COLO829 (cell line): ENCODE measurements around the gene SLC25A21.
"Not testable (repeated sequence)": the region's sequence is repeated elsewhere in the genome, so short reads cannot be mapped to it uniquely, and the experiment has no call there.

Experiments
- DNase-seq: peaks from one replicate; pipeline ENCODE4 v3.0.0; 2012; ENCODE audit warnings: low spot score

The SLC25A21 gene

DNA sequence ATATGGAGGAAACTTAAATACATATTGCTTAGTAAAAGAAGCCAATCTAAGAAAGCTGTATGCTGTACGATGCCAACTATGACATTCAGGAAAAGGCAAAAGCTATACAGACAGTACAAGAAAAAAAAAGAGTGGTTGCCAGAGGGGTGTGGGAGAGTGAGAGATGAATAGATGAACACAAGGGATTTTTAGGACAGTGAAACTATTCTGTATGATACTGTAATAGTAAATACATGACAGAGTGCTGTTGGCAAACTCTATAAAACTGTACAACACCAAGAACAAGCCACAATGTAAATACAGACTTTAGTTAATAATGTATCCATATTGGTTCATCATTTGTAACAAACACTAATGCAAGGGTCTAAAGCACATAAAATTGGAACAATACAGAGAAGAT lies 14.5 kb upstream of the SLC25A21 start:
- DNase-seq: no peak

DNA sequence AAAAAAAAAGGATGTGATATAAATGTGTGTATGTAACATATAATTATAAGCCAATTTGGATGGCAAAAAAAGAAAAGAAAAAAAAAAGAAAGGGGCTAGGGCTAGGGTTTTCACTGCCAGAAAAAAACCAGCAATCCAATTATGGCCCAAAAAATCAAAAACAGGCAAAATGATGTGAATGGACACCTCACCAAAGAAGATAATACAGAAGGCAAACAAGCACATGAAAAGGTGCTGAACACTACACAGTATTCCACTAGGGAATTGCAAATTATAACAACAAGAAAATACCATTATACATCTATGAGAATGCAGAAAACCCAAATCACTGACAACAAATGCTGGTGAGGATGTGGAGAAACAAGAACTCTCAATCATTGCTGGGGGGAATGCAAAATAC lies 13.3 kb upstream of the SLC25A21 start:
- no peak for DNase-seq

GRCh38 chr14:37184520-37184919 lies 12.1 kb upstream of the SLC25A21 start:
- not testable (repeated sequence) for DNase-seq

DNA sequence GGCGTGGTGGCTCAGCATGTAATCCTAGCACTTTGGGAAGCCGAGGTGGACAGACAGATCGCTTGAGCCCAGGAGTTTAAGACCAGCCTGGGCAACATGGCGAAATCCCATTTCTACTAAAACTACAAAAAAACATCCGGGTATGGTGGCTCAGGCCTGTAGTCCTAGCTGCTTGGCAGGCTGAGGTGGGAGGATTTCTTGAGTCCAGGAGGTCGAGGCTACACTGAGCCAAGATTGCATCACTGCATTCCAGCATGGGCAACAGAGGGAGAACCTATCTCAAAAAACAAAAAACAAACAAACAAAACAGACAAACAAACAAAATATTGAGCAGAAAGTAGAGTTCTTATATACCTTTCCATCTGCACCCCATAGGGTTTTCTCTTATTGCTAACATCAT lies 9.0 kb upstream of the SLC25A21 start:
- no peak for DNase-seq

DNA sequence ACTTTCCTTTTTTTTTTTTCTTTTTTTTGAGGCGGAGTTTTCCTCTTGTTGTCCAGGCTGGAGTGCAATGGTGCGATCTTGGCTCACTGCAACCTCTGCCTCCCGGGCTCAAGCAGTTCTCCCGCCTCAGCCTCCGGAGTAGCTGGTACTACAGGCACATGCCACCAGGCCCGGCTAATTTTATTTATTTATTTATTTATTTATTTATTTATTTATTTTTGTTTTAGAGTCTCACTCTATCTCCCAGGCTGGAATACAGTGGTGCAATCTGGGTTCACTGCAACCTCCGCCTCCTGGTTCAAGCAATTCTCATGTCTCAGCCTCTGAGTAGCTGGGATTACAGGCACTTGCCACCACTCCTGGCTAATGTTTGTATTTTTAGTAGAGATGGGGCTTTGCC lies 8.5 kb upstream of the SLC25A21 start:
- not testable (repeated sequence) for DNase-seq

DNA sequence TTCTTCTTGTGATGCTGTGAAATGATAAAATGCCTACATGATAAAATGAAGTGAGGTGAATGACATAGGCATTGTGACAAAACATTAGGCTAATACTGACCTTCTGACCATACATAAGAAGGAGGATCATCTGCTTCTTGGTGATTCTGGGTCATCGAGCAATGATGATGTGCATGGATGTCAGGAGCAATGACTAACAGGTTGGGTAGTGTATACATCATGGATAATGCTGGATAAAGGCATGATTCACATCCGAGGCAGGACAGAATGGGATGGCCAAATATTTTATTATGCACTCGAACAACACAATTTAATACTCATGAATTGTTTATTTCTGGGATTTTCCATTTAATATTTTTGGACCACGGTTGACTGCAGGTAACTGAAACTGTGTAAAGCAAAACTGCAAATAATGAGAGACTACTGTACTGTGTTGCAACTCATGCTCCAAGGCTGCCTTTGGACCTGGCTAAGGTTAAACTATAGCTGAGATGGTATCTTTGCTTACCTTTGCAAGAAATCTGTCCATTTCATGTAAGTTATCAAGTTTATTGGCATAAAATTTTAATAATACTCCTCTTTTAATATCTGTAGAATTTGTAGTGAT lies 7.6 kb upstream of the SLC25A21 start:
- DNase-seq: no peak

- DNase-seq: no peak
Observed at GRCh38 chr14:37172936-37173614, 669 bp upstream of the SLC25A21 start.

DNA sequence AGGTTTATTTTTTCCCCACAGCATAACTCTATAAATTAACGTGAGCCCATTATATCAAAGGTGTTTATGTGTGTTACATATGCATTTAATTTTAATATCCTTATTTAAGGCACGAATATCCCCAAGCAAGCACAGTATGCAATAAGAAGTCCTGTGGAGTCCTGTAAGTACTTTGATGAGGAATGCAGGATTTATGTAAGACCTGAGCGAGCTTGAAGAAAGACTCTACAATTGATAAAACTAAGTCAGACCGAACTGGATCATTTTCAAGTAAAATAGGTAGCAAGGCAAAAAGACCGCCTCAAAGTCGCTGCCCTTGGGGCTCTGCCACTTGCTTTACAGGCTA lies 755 bp downstream of the SLC25A21 start:
- DNase-seq: no peak

GRCh38 chr14:37170993-37171392 lies 1.4 kb downstream of the SLC25A21 start:
- DNase-seq: no peak

GRCh38 chr14:37170237-37170636 lies 2.2 kb downstream of the SLC25A21 start:
- no peak for DNase-seq

- DNase-seq: no peak
Observed at GRCh38 chr14:37168721-37169120, 3.7 kb downstream of the SLC25A21 start.

DNA sequence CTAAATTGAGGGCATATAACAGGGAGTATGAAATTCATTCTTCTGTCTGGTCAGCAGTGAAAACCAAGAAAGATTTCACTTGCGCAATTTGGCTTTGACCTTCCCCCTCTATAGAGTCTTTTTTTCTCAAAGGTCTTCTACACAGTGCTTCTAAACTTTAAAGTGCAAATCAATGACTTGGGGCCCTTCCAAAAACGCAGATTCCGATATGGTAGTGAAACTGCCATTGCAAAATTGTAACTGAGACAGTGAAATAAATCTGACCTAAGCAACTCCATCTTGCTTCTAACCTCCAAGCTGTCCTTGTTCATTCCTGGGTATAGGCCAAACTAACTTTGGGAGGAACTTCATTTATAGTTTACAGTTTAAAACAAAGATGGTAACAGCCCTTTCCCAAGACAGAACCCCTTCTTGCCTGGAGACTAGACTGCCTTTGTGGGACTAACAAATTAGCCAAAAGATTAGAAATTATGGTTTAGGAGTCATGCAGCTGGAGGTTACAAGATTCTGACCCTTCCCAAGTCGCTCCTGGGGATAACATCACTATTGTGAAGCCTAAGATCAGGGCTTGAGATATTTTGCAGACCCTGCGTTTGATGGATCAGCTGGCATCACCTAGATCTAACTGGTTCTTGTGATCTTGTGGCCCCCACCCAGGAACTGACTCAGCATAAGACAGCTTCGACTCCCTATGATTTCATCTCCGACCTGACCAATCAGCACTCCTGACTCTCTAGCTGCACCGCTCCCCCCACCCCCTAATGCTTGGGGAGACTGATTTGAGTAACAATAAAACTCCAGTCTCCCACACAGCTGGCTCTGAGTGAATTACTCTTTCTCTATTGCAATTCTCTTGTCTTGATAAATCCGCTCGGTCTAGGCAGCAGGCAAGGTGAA lies 5.0 kb downstream of the SLC25A21 start:
- no peak for DNase-seq

- no peak for DNase-seq
Observed at GRCh38 chr14:37165794-37166193, 6.6 kb downstream of the SLC25A21 start.

DNA sequence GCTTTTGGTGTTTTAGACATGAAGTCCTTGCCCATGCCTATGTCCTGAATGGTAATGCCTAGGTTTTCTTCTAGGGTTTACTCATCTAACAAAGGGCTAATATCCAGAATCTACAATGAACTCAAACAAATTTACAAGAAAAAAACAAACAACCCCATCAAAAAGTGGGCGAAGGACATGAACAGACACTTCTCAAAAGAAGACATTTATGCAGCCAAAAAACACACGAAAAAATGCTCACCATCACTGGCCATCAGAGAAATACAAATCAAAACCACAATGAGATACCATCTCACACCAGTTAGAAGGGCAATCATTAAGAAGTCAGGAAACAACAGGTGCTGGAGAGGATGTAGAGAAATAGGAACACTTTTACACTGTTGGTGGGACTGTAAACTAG lies 10.1 kb downstream of the SLC25A21 start:
- not testable (repeated sequence) for DNase-seq

- no peak for DNase-seq
Observed at GRCh38 chr14:37157987-37158386, 14.4 kb downstream of the SLC25A21 start.

DNA sequence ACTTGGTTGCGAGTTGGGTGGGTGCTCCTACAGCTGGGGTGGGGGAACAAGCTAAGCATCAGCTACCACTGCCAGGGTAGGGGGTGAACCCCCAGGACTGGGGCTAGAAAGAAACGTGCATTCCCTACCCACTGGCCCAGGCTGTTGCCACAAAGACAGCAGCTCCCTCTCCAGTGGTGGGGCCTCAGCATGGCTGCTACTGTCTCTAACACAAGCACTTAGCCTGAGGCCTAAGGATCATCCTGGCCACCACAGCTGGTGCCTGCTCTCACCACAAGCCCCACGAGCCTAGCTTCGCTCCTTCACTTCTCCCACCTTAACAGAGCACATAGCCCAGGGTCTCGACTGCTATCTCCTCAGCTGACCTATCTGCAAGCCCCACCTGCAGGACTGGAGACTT lies 18.9 kb downstream of the SLC25A21 start:
- DNase-seq: no peak

DNA sequence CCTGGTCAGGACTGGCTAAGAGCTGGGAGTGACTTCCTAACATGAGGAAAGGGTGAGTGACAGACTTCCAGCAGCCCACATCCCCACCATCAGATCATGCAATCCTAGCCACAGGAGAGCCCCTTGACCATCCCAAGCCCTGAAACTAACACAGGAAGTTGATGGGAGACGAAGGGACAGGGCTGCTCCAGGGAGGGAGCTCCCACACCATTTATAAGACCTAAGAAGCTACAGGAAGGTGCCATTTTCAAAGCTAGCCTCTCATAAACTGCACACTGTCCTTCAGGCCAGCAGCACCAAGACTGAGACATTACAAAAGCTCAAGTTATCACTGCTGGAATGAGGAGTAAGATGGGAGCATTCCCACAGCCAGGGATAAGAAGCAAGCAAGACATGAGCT lies 19.4 kb downstream of the SLC25A21 start:
- DNase-seq: no peak

DNA sequence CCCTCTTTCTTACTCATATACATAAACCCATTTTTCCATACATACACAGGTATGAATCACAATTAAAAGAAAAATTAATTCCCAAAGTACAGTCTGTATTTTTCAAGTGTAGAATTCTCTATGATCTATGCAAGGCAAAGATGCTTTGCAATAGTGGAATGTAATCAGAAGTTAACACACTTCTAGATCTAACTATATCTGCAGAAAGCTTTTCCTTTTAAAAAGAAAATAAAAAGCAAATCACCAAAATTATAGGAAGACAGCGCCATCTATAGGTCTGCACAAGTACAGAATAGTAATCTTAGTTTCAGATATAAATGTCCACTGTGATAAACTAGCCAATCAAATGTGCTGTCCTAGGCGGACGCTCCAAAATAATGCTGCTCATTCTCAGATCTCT lies 22.0 kb downstream of the SLC25A21 start:
- peak; percentile 30 for DNase-seq

DNA sequence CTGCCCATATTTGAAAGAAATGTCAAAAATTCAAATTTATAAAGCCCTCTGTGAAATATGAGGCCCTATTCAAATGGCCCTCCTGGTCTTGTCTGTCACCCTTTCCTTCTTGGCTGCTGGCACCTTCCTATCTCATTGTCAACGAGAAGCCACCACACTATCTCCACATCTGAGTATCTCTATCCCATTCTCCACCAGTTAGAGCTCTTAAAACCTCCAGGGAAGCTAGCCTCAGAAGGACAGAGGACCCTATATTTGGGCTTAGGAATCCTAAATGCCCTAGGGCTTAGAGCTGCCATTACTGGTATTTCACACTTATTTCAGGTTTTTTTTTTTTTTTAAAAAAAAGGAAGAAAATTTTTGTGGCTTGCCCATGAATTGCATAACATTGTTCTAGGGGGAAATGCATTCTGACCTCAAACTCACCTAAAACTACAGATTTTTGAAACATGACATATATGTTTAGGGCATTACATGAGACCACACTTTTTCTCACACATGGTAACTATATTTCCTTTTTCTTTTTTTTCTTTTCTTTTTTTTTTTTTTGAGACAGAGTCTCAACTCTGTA lies 25.0 kb downstream of the SLC25A21 start:
- DNase-seq: no peak

DNA sequence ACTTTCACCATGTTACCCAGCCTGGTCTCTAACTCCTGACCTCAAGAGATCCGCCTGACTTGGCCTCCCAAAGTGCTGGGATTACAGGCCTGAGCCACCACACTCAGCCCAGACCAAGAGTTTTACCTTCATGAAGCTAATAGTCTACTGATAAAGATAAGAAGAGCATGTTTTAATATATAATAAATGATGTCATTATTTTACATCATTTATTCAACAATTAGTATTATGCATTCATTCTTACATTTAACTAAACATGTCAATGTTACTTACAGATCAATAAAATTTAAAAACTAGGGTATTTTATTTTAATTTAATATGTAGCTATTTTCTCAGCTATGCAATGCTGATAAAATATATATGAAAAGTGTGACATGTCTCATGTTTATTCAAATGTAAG lies 26.0 kb downstream of the SLC25A21 start:
- DNase-seq: not testable (repeated sequence)

DNA sequence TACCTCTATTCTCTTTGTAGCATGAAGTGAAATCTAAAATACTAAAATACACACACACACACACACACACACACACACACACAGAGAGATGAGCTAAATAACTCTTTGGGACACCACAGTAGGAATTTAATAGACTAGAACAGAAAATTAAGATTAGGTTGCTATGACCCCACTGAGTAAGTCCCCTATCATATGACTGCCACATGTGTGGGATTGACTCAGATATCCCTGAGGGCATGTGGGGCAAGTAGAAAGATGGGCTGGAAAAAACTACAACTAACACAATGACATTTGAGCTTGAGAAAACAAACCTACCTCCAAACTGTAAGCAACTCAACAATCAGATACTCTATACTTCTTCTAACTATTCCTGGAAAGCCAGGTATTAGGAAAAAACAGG lies 27.0 kb downstream of the SLC25A21 start:
- DNase-seq: peak; percentile 9

DNA sequence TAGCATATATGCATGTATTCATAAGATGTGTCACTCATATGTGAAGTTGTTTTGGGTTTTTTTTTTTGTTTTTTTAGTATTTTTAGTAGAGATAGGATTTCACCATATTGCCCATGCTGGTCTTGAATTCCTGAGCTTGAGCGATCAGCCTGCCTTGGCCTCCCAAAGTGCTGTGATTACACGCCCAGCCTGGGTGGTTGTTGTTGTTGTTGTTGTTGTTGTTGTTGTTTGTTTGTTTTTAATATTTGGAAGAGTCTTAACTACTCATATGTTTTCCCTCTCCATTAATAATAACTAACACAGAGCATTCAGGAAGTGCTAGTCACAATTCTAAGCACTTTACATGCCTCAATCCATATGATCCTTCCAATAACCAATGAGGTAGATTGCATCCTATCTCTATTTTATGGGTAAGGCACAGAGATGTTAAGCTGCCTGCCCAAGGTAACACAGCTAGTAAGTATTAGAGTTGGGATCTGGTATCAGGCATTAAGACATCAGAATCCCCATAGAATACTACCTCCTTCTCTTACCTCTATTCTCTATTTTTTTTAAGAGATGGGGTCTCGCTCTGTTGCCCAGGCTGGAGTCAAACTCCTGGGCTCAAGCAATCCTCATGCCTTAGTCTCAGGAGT lies 27.6 kb downstream of the SLC25A21 start:
- DNase-seq: no peak
